NCI-H1105 (cell line): ENCODE data around the gene CACNA1D.

Source experiments
- DNase-seq: peaks from one replicate; lab custom pipeline; 2025; lab: John Stamatoyannopoulos, UW

The CACNA1D gene

DNA sequence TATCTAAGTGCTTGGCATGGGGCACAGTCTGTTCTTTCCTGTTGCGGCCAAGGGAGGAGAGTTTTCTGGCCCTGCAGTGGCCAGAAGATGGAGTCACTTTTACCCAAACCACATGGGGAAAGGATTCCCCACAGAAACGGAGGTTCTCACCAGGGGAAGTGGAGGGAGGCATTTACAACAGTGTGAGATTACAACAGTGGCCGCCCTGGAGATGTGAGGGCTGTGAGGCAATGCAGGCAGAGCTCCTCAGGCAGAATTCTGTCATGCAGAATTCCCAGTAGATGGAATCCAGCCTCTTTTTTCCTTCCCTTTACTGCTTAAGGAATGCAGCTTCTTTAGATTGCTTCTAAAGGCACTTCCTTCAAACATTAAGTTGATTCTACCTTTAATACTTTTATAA lies 83.1 kb downstream of the CACNA1D start:
- no peak for DNase-seq

DNA sequence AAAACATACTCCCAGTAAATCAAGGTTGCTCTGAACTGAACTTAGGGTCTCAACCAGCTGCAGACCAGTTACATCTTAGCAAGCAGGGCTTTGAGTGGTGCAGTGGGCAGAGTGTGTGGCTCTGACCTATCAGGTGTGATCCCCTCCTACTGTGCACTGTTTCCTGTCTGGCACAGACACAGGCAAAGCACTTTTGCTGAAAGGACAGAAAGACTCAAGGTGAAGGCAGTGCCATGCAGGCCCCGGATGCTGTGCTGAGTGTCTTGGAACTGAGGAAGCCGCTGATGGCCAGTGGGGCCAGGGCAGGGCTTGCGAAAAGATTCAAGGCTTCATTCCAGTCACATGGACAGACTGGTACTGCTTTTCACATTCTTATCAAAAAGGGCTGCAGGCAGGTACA lies 85.2 kb downstream of the CACNA1D start:
- no peak for DNase-seq

DNA sequence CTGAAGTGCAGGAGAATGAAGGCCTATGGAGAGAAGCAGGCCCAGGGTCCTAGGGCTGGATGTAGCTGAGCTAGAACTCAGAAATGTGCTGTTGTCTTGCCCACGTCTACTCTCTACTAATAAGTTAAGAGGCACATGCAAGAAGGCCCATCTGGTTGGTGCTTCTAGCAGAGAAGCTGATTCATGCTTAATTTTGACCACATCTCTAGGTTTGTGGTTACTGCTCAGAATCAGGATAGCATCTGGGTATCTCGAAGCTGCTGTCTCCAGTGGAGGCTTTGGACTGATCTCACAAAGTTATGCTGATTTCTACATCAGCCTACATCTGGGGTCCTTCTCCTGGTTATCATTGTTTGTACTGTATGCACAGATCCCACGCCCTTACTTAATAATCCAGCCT lies 87.3 kb downstream of the CACNA1D start:
- DNase-seq: no peak

DNA sequence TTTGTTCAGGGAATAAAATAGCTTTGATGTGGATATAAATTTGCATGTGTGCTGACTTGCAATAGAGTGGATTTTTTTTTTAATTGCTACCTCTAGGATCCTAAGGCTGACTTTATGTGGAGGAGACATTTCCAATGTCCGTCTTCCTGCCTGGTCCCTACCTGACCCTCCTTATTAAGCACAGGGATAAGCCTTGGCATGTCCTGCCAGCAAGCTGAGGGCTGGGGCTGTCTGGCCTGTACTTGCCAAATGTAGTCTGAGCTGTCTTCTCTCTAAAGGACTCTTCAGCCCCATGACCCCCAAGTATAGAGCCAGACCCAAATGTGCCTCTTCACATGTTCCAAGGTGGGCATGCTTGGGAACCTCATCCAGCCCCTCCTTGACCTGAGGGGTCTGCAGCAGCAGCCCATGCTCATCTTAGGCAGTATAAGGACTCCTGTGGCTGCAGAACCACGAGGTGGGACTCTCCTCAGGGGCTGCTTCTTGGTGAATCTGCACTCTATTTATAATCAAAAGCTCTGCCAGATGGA lies 88.8 kb downstream of the CACNA1D start:
- DNase-seq: no peak

DNA sequence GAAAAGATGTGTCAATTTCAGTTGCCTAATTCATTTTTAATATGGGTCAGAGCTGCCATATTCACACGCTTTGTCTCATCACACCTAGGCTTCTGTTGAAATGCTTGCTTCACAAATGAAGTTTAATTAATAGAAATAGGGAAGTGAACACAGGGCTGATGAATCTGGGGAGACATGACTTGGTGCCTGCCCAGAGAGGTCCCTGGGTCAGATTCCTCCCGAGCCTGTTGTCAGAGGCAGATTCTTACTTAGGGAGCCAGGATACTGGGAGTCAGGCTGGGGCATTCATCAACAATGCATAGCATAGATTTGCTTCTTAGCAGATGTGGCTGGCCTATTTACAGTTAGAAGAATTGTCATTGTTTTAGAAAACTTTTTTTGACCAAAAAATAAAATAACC lies 90.6 kb downstream of the CACNA1D start:
- no peak for DNase-seq

DNA sequence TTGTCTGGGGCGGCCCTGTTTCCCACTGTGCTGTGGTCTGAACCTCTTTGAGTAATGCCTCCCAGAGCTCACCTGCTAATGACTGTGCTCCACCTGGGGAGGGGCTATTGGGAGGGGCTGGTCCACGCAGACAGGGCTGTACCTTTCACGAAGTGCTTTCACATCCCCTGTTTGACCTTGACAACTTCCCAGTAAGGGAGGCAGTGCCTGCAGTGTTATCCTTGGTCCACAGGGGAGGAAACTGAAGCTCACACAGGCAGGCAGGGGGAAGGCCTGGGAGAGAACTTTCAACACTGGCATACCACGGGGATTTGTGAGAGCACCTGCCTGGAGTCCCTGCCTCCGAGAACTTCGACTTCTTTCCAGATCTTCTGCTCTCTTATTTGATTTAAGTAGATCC lies 91.2 kb downstream of the CACNA1D start:
- DNase-seq: no peak

DNA sequence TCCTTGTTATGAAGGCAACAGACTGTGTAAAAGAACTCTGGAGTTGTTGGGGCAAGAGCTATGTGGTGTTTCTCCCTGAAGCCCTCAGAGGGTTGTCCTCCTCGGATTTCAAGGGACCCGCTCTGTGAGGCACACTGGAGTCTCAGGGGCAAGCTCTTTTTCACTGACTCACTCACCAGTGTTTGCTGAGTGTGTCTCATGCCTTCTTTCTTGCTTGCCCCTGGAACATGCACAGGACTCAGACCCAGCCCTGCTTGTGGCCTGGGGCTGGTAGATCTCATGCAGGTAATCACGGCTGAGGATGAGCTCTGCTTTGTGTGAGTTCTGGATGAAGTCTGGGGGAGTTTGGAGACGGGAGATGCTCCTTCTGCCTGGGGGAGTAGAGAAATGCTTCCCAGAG lies 93.7 kb downstream of the CACNA1D start:
- no peak for DNase-seq

DNA sequence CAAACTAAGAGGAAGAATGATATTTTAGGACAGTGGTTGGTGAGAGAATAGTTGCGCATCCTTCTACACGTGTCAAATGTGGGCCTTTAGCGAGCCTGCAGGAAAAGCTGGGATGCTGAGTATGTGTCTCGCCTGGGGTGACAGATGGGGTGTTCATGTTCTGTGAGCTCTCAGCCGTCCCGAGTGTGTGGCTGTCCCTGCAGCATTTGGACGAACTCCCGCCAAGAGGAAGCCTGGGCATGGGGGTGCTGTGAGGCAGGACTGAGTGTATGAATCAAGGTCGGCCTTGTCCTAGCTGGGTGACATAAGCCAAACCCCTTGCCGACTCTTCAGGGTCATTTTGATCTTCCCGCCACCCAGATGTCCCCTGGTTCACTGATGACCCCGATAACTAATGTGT lies 94.8 kb downstream of the CACNA1D start:
- no peak for DNase-seq

DNA sequence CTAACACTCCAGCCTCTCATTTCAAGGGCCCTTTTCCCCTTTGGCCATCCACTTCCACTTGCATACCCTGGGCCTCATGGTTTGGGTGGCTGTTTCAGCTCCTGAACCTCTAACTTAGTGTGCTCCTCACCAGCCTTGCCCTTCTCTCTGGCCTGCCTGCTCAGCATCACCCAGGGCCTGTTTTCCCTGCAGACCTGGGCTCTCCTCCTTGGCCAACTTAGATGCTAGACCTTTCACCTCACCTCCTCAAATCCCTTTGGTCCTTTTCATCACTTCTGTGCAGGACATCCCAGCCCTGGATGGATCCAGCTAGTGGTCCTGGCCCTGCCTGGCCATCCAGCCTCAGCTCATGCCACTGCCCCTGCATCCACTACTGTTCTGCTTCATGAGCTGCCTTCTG lies 95.4 kb downstream of the CACNA1D start:
- no peak for DNase-seq

DNA sequence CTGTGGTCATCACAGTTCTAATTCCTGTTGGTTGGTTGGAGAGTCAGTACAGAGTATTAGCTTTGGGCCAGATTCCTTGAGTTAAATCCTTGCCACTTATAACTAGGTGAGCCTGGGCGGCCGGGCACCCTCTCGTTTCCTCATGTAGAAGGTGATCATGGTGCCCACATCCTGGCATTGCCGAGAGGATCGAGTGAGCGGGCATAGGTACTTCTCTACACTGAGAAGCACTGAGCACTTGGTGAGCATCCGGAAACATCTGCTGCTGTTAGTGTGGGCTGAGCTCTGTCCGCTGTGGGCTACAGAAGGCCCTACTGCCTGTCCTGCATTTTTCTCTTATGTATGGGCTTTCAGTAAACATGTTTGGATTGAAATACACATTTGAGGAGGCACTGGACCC lies 96.2 kb downstream of the CACNA1D start:
- DNase-seq: no peak

DNA sequence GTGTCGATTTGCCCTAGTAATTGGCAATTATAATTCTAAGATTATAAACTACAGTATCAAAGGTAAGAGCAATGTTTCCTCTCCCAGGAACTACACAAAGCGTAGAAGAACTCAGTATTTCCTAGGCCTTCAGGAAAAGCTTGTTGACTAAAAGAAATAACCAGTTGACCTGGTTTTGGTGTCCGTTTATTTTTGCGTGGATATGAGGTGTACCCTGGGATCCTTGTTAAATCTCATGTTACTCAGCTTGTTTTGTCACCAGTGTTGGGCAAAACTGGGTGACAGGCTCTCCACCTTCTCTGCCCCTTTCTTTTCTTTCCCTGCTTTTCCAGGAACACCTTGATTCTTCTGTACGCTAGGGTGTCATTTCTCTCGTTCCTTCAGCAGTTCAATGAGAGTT lies 97.2 kb downstream of the CACNA1D start:
- no peak for DNase-seq

DNA sequence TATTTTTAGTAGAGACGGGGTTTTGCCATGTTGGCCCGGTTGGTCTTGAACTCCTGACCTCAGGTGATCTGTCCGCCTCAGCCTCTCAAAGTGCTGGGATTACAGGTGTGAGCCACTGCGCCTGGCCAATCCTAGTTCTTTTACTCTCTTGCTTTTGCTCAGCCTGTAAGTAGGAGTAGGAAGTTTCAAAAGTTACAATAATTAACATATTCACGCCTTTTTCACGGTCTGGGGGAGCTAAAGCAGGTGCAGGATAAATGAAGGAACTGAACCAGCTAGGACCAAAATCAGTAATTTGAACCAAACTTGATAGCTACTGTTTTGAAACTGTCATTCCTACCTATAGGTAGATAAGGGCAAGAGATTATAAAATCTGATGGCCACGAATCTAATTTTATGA lies 98.5 kb downstream of the CACNA1D start:
- DNase-seq: no peak

DNA sequence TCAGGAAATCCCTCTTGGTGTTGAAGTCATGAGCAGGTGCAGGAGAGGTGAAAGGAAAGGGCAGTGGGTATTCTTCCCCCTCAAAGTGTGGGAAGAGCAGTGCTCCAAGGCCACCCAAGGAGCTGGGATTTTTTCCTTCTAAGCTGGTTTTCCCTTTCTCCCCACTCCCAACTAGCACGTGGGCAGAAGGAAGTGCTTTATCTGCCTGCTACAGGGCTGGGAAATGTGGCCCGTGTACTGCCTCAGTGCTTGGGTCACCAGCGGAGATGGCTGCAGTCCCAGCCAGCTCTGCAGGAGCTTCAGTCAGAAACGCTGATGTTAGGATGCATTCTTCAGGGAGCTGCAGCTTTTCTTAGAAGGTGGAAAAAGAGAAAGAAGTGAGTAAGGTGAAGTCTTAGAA lies 99.2 kb downstream of the CACNA1D start:
- DNase-seq: no peak

DNA sequence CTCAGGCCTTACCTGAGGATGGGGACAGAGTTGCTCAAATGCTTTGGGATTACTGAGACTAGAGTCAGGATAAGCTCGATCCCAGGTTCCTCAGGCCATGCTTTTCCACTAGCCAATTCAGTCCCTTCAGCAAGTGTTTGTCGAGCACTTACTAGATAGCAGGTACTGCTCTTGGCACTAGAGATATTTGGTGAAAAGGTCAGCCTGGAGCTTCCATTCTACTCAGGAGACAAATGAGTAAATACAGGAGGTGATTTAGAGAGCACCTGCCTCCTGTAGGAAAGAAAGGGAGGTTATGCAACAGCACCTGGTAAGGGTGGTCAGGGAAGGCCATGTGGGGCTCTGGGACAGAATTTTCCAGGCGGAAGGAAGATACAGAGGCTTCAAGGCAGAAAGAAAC lies 99.9 kb downstream of the CACNA1D start:
- DNase-seq: no peak

DNA sequence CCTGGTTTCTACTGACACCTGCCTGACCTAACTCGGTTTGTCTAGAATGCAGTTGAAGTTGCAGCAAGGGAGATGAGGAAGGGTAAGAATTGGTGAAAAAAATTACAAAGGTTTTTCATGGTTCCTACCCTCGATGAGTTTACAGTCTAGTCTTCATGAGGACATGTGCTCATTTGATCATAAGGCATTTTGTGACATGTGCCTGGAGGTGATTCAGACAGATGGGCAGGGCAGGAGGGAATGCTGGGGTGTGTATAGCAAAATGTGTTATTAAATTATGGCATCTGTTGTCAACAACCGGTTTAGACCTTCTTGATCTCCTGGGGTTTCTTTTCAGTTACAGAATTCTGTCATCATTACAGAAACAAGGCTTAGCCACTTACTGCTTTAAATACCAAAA lies 101.2 kb downstream of the CACNA1D start:
- DNase-seq: no peak

DNA sequence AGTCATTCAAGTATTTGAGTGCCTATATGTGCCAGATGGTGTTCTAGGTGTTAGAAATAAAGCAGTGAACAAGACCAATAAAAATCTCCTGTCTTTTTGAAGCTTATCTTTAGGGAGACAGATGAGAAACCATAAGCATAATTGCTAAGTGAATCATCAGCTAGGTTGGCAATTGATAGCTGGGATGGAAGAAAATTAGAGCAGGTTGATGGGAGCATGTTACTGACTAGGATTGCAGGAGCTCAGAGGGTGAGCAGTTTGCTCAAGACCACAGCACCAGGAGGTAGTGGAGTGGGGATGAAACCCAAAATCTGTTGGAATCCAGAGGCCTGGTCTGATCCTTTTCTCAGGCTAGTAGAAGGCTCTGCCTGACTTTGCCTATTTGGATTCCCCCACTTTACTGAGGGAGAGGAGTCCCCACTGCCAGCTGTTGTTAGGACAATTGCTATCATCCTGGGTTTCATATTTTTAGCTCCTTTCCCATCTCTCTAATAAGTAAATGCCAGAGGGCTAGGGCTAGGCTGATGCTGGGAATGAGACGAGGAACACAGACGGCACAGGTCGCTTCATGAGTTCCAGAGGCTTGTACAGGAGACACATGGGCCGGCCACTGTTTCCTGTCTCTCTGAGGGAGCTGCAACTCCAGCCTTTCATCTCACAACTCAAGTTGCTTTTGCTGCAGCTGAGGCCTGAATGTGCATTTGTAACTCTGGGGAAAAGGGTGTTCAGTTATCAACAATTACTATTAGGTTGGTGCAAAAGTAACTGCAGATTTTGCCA lies 102.9 kb downstream of the CACNA1D start:
- DNase-seq: no peak

DNA sequence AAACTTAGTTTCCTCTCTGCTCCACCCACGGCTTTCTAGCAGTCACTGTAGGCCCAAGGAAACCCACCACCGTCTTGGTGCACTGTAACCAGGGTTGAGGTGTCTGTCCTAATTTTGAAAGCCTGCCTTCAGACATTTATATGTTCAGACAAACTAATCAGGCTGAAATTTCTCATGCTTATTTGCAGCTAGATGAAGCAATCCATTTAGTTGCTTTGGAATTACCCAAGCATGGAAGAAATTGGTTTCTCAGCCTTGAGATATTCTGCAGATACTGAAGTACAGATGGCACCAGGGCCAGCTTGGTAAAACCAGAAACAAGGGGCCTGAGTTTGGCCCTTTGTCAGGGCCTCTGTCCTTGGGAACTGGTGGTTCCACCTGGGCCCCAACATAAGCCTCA lies 105.4 kb downstream of the CACNA1D start:
- no peak for DNase-seq

DNA sequence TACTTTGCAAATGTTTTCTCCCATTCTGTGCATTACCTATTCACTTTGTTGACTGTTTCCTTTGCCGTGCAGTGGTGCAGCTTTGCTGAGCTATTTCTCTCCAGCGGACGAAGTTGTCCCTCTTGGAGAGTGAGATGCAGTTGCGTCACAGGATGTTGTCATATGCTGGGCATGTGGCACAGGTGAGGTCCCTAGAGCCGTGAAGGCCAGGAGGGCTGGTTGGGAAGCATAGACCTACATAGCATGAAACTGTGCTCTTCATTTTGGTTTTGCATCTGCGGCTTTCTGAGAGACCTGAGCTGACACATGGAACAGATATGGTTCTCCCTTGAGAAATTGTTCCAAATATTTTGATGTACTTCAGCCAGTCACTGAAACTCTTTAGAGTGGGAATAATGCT lies 108.5 kb downstream of the CACNA1D start:
- DNase-seq: no peak

DNA sequence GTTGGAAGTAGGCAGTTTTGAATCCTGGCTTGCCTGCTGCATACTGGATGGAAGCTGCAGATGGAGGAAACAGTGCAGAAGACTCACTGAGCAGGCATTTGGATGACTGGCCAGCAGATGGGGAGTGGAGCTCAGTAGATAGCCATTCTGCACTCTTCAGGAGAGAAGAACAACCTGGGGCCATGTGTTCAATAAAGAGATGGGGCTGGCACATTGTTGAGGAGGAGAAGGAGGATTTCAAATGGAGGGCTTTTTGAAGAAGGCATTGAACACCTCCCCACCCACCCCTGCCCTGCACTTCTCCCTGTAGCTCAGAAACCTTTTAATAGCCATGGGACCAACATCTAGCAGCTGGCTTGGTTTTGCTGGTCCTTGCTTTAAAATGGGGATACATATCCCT lies 109.8 kb downstream of the CACNA1D start:
- no peak for DNase-seq

DNA sequence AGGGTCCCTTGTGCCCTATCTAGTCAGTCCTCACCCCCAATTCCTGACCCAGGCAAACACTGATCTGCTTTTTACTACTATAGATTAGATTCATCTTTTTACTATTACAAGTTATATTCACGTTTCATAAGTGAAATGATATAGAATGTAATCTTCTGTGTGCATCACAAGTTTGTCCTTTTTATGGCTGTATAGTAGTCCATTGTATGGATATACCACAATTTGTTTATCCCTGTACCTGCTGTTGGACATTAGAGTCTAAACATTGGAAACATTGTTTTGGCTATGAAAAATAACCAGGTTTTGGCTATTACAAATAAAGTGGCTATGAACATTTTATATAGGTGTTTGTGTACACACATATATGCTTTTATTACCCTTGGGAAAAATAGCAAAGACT lies 112.4 kb downstream of the CACNA1D start:
- DNase-seq: no peak

DNA sequence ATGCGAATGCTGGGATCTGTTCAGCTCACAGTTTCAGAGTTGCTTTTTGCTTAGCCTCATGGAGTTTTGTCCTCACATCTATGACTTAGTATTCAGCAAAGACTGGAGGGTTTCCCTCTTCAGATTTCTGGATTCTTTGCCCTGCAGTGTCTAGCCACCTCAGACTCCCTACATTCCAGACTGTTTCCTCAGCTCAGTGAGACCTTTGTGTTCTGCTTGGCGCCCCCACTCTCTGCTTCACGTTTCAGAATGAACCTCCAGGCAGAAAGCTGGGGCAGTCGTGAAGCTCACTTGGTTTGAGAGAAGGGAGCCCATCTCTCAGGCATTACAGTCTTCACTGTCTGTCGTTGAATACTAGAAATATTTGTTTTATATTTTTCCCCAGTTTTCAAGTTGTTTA lies 118.1 kb downstream of the CACNA1D start:
- DNase-seq: no peak

DNA sequence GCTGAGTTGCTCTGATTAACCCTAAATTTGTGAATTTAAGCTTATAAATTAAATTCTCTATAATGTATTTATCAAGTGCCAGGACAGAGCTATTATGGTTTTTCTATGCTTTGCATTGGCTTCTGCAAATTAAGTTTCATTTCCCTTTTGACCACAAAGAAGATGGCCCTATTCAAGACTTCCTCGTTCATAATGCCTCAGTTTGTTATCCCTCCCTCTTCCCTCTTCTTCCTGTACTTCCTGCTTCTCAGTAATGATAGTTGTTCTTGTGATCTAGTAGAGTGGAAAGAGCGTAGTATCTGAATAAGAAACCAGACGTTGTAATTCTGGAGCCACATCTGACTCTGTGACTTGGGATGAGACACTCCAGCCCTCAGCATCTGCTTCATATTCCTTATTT lies 118.7 kb downstream of the CACNA1D start:
- no peak for DNase-seq

DNA sequence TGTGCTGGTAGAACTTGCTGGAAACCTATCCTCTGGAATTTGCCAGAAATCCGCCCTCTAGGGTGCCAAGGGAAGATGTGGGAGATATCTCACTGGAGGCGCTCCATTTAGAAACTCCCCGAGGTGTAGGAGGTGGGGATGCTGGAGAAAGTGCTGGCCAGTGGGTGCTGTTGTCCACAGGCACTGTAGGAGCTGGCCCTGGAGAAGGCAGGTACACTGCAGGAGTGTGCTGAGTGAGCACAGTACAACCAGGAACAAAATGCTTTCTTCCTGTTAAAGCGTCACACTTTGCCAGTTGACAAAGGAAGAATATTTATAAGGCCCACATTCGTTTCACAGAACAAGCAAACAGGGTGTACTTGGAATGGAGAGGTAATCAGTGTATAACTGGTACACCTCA lies 119.9 kb downstream of the CACNA1D start:
- DNase-seq: no peak

DNA sequence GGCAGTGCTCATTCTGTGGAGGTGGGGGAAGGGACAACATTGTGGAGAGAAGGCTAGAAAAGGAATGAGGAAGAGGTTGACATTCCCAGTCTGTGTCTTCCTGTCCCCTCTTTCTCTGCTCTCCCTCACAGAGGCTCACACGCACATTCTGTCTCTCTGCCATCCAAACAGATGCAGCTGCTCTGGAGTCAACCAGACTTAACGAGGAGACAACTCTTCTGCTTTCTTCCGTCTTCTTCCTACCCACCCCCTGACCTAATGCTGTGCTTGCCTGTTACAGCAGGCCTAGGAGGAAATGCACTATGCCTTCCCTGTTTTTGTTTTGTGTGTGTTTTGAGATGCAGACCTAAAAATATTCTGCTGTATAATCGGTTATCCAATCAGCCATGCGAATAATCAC lies 121.9 kb downstream of the CACNA1D start:
- no peak for DNase-seq
